ENCODE results near the gene SELENOV.

- TF ChIP-seq CTCF (conservative IDR thresholded peaks at IDR 0.05; ENCODE audit: low read length) (no peak), EZH2phosphoT487 (IDR thresholded peaks at IDR 0.05; ENCODE audit: borderline replicate concordance) (no peak)
Observed at GRCh38 chr19:39481676-39482075, 33.3 kb upstream of the SELENOV start.

Measured in Loucy (cell line).